Panc1 (cell line): ENCODE results near the gene CHST15. TPM values are rescaled to one million over a fixed set of nuclear protein-coding genes. Genes with fewer than 3 reads are reported as not detected.

Source experiments
- ATAC-seq: fragments of 200-7000 bp; cut with Tn5 transposase; 2 replicates; pipeline ENCODE4 v1.9.1; 2020; ENCODE audit warnings: mild to moderate bottlenecking, moderate library complexity
- BruUV-seq: library from RNA; stranded (reverse); fragments of 400-500 nt; replicated peaks from 2 replicates; lab custom pipeline; 2021; lab: Mats Ljungman, UMichigan
- CTCF ChIA-PET: fragments of 300-600 bp; sonication (Branson Sonifier 250); formaldehyde crosslinking; loops from one replicate; lab custom pipeline; 2022; ENCODE audit warnings: antibody characterized with exemption; lab: Charles Lee
- POLR2A ChIA-PET: fragments of 300-600 bp; sonication (Branson Sonifier 250); formaldehyde crosslinking; loops from one replicate; lab custom pipeline; 2022; ENCODE audit warnings: antibody characterized with exemption; lab: Charles Lee
- DNase-seq: peaks from one replicate; pipeline ENCODE4 v3.0.0-alpha.2; 2010; ENCODE audit warnings: low read depth, low spot score
- H3K27ac ChIP-seq: 2 replicates; pipeline ENCODE4 v1.5.1; 2011; ENCODE audit warnings: mild to moderate bottlenecking, low read length, inconsistent platforms
- H3K27me3 ChIP-seq: fragments of 200-500 bp; sonication (Bioruptor generic); 2 replicates; pipeline ENCODE4 v1.6.0; 2014; ENCODE audit warnings: low read length, inconsistent platforms; ENCODE audit not compliant: control insufficient read depth, insufficient read depth
- H3K36me3 ChIP-seq: fragments of 200-500 bp; sonication (Bioruptor generic); 2 replicates; pipeline ENCODE4 v1.5.1; 2014; ENCODE audit warnings: inconsistent platforms, mild to moderate bottlenecking, low read length, moderate library complexity; ENCODE audit not compliant: control insufficient read depth, insufficient read depth
- H3K4me1 ChIP-seq: 2 replicates; pipeline ENCODE4 v1.5.1; 2011; ENCODE audit warnings: inconsistent platforms, mild to moderate bottlenecking, low read length, moderate library complexity; ENCODE audit not compliant: control insufficient read depth, insufficient read depth
- H3K4me3 ChIP-seq, 2 experiments: 2 replicates each; pipeline ENCODE4 v1.5.1; 2011 to 2012; ENCODE audit warnings: low read depth in 2 of 2, low read length in 2 of 2, mild to moderate bottlenecking in 2 of 2, inconsistent platforms in 1 of 2, moderate library complexity in 1 of 2
- H3K9me3 ChIP-seq: fragments of 200-500 bp; sonication (Bioruptor generic); 2 replicates; pipeline ENCODE4 v1.5.1; 2014; ENCODE audit warnings: low read depth, mild to moderate bottlenecking, inconsistent platforms, low read length, moderate library complexity; ENCODE audit not compliant: control insufficient read depth, insufficient read depth
- POLR2AphosphoS5 ChIP-seq: IDR thresholded peaks from 2 replicates; pipeline ENCODE4 v1.6.1; 2012; ENCODE audit warnings: mild to moderate bottlenecking, low read depth, low read length, moderate library complexity
- SIN3A ChIP-seq: IDR thresholded peaks from 2 replicates; pipeline ENCODE4 v1.6.1; 2012; ENCODE audit warnings: low read depth, mild to moderate bottlenecking, low read length, moderate library complexity, borderline replicate concordance; ENCODE audit not compliant: insufficient read depth
- TCF7L2 ChIP-seq: IDR thresholded peaks from 2 replicates; pipeline ENCODE4 v1.6.1; 2011; ENCODE audit warnings: mild to moderate bottlenecking, low read depth, low read length, inconsistent platforms
- in situ Hi-C: cut with HindIII; loops from 2 replicates; pipeline ENCODE4 v1.10.0; 2016; ENCODE audit warnings: low sequenced_read_pairs, low pct_unique_long_range_greater_than_20kb
- intact Hi-C: fragments of 100-400 bp; cut with micrococcal nuclease; formaldehyde crosslinking; loops from one replicate; pipeline ENCODE4 v1.10.0; 2022; ENCODE audit not compliant: unreplicated experiment
- total RNA-seq: library from RNA; stranded (reverse); gene quantifications from one replicate; pipeline ENCODE4 v1.2.1, GENCODE V29; 2021; ENCODE audit not compliant: unreplicated experiment
- TF ChIP-seq, protein P1 (sequence below): fragments of 450-650 bp; IDR thresholded peaks from 2 replicates; pipeline ENCODE4 v1.5.1; 2017; ENCODE audit warnings: mild to moderate bottlenecking
- TF ChIP-seq, protein P2 (sequence below), 2 experiments: IDR thresholded peaks; 2 replicates each; pipeline ENCODE4 v1.6.1; 2011 to 2012; ENCODE audit warnings: low read depth in 2 of 2, control low read depth in 1 of 2, low read length in 1 of 2, mild to moderate bottlenecking in 1 of 2, moderate library complexity in 1 of 2; ENCODE audit not compliant: insufficient read depth in 1 of 2

The CHST15 gene
- total RNA-seq, 1 experiment from 2014 or later: 33.2 TPM

DNA sequence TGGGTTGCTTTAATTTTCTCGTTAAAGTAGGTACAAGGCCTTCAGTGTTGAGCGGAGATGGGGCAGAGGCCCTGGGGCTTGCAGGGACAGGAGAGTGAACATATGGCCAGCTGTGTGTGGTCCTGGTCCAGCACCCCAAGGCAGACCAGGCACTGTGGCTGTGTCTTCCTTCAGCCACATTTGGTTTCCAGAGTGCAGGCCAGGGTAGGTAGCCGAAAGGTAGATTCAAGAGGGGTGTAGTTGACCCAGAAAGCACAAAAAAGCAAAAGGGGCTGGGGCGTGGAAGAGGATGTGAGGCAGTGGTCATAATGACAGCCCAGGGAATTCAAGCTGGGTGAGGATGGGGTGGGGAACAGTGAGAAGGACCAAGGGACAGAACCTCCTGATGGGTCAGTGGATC, 21.3 kb upstream of the CHST15 start:
- in situ Hi-C loops (no loop called here), intact Hi-C loops (no loop called here)
- Histone ChIP-seq H3K27ac (no peak overlapping the region), H3K27me3 (no peaks in the 10 kb centered on the region), H3K4me1 (peaks cover 10% of the 10 kb centered on the region), H3K9me3 (no peaks in the 10 kb centered on the region), H3K4me3 (no peak overlapping the region), H3K36me3 (no peaks in the 10 kb centered on the region)
- DNase-seq: no peak
- no peak for TF ChIP-seq SIN3A
- TF ChIP-seq POLR2AphosphoS5: no peak
- TF ChIP-seq, protein P1, sequence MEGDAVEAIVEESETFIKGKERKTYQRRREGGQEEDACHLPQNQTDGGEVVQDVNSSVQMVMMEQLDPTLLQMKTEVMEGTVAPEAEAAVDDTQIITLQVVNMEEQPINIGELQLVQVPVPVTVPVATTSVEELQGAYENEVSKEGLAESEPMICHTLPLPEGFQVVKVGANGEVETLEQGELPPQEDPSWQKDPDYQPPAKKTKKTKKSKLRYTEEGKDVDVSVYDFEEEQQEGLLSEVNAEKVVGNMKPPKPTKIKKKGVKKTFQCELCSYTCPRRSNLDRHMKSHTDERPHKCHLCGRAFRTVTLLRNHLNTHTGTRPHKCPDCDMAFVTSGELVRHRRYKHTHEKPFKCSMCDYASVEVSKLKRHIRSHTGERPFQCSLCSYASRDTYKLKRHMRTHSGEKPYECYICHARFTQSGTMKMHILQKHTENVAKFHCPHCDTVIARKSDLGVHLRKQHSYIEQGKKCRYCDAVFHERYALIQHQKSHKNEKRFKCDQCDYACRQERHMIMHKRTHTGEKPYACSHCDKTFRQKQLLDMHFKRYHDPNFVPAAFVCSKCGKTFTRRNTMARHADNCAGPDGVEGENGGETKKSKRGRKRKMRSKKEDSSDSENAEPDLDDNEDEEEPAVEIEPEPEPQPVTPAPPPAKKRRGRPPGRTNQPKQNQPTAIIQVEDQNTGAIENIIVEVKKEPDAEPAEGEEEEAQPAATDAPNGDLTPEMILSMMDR: no peak
- TF ChIP-seq TCF7L2: no peak
- CTCF ChIA-PET: no interaction called here
- no peak for ATAC-seq
- POLR2A ChIA-PET: no interaction called here
- no TSS peak for BruUV-seq

DNA sequence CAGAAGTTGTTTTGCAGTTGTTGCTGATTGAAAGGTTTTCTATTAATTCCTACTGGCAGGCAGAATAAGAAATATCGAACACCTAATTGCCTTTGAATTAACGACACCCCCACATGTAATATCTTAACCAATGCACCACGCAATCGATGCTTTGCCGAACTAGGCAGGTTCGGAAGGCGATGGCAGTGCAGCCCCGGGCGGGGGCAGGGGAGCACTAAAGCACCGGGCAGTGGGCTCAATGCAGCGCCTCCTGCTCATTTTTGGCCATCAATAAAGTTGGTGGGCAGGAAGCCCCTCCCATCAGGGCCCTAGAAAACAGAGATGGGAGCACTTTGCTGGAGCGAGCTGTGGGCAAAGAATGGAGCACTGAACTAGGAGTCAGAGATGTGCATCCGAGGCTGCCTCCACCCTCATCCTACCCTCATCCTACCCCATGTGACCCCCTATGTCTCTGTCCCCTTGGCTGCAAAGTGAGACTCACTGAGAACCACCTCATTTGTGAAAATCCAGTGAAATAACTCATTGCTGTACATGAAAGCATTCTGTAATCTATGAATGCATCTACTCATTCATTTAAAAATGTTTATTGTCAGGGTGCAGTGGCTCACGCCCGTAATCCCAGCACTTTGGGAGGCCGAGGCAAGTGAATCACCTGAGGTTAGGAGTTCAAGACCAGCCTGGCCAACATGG, 19.6 kb upstream of the CHST15 start:
- no peaks in the 10 kb centered on the region for H3K27me3 ChIP-seq
- intact Hi-C loops (no loop called here), in situ Hi-C loops (no loop called here)
- ChIA-PET CTCF (no interaction called here), POLR2A (no interaction called here)
- no peaks in the 10 kb centered on the region for H3K36me3 ChIP-seq
- ATAC-seq (no peak), DNase-seq (no peak)
- no TSS peak for BruUV-seq
- peaks cover 10% of the 10 kb centered on the region for H3K4me1 ChIP-seq
- no peak for TF ChIP-seq TCF7L2
- no peak for TF ChIP-seq POLR2AphosphoS5
- TF ChIP-seq SIN3A: no peak
- TF ChIP-seq, protein P1: no peak
- TF ChIP-seq, protein P2, sequence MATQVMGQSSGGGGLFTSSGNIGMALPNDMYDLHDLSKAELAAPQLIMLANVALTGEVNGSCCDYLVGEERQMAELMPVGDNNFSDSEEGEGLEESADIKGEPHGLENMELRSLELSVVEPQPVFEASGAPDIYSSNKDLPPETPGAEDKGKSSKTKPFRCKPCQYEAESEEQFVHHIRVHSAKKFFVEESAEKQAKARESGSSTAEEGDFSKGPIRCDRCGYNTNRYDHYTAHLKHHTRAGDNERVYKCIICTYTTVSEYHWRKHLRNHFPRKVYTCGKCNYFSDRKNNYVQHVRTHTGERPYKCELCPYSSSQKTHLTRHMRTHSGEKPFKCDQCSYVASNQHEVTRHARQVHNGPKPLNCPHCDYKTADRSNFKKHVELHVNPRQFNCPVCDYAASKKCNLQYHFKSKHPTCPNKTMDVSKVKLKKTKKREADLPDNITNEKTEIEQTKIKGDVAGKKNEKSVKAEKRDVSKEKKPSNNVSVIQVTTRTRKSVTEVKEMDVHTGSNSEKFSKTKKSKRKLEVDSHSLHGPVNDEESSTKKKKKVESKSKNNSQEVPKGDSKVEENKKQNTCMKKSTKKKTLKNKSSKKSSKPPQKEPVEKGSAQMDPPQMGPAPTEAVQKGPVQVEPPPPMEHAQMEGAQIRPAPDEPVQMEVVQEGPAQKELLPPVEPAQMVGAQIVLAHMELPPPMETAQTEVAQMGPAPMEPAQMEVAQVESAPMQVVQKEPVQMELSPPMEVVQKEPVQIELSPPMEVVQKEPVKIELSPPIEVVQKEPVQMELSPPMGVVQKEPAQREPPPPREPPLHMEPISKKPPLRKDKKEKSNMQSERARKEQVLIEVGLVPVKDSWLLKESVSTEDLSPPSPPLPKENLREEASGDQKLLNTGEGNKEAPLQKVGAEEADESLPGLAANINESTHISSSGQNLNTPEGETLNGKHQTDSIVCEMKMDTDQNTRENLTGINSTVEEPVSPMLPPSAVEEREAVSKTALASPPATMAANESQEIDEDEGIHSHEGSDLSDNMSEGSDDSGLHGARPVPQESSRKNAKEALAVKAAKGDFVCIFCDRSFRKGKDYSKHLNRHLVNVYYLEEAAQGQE (IDR thresholded peaks at IDR 0.05; ENCODE audit: insufficient read depth in 1 of 2, low read depth in 2 of 2, low read length in 1 of 2): no peak
- no peak overlapping the region for H3K27ac ChIP-seq
- no peak overlapping the region for H3K4me3 ChIP-seq
- H3K9me3 ChIP-seq: no peaks in the 10 kb centered on the region
